Ovary (tissue), 3 donors: ENCODE data around the gene ADAMTS17.

Experiments used
- CTCF ChIP-seq, 3 donors: fragments of 450-650 bp in 2 of 3; fragments of 200-600 bp in 1 of 3; IDR thresholded peaks; one replicate each; pipeline versions ENCODE4 v1.5.1 to v1.8.0; 2016 to 2022; ENCODE audit warnings: antibody characterized with exemption in 3 of 3, mild to moderate bottlenecking in 1 of 3
- POLR2A ChIP-seq: fragments of 450-650 bp; IDR thresholded peaks from one replicate; pipeline ENCODE4 v1.6.1; 2017; ENCODE audit warnings: antibody characterized with exemption, mild to moderate bottlenecking, moderate library complexity
- donor health status: DM: no; HTN: no; CAD: no.

GRCh38 chr15:100245487-100245820, 96.3 kb downstream of the ADAMTS17 start:
- TF ChIP-seq CTCF (IDR thresholded peaks at IDR 0.05), result no peak
- TF ChIP-seq POLR2A, result no peak
